HEK293 (cell line): ENCODE data around the gene DEFB132.

Experiments used
- CTCF ChIA-PET: fragments of 350-600 bp; formaldehyde crosslinking; extraction: SDS; loops from one replicate; lab custom pipeline; 2021; ENCODE audit warnings: antibody characterized with exemption; lab: Yijun Ruan, JAX
- POLR2A ChIA-PET: fragments of 300-600 bp; formaldehyde crosslinking; extraction: SDS; loops from one replicate; lab custom pipeline; 2020; ENCODE audit warnings: antibody characterized with exemption, inconsistent platforms; lab: Yijun Ruan, JAX
- H3K27ac ChIP-seq: fragments of 200-500 bp; sonication (Bioruptor generic); 2 replicates; pipeline ENCODE4 v1.5.1; 2014; ENCODE audit warnings: low read depth, low read length, control low read depth, inconsistent platforms; ENCODE audit errors: extremely low read depth
- H3K36me3 ChIP-seq, 2 experiments: fragments of 200-500 bp in 1 of 2; sonication (Bioruptor generic) in 1 of 2; 1 replicate in 1 of 2; 2 replicates in 1 of 2; pipeline ENCODE4 v1.5.1; 2014 to 2017; ENCODE audit warnings: inconsistent platforms in 2 of 2, low read length in 2 of 2; ENCODE audit not compliant: control insufficient read depth in 2 of 2, insufficient read depth in 1 of 2
- H3K4me1 ChIP-seq: fragments of 200-500 bp; sonication (Bioruptor generic); 2 replicates; pipeline ENCODE4 v1.5.1; 2014; ENCODE audit warnings: mild to moderate bottlenecking, low read length, inconsistent platforms; ENCODE audit not compliant: control insufficient read depth, insufficient read depth
- H3K4me3 ChIP-seq: 2 replicates; pipeline ENCODE4 v1.5.1; 2011; ENCODE audit warnings: low read depth, mild to moderate bottlenecking, control low read depth, low read length, moderate library complexity
- H3K9me3 ChIP-seq: fragments of 200-500 bp; sonication (Bioruptor generic); 2 replicates; pipeline ENCODE4 v1.5.1; 2014; ENCODE audit warnings: low read depth, low read length, inconsistent platforms; ENCODE audit not compliant: control insufficient read depth, insufficient read depth
- GLIS1 ChIP-seq: fragments of 450-650 bp; formaldehyde crosslinking; IDR thresholded peaks from 2 replicates; pipeline ENCODE4 v1.5.1; 2016; ENCODE audit warnings: missing biosample characterization, missing genetic modification characterization
- KLF8 ChIP-seq: fragments of 450-650 bp; formaldehyde crosslinking; IDR thresholded peaks from 2 replicates; pipeline ENCODE4 v1.5.1; 2016; ENCODE audit warnings: missing biosample characterization, missing genetic modification characterization
- SP2 ChIP-seq: fragments of 450-650 bp; formaldehyde crosslinking; IDR thresholded peaks from 2 replicates; pipeline ENCODE4 v1.5.1; 2016; ENCODE audit warnings: missing biosample characterization, missing genetic modification characterization
- WT1 ChIP-seq: fragments of 450-650 bp; formaldehyde crosslinking; IDR thresholded peaks from 2 replicates; pipeline ENCODE4 v1.5.1; 2016; ENCODE audit warnings: missing biosample characterization, missing genetic modification characterization
- ZNF112 ChIP-seq: fragments of 450-650 bp; formaldehyde crosslinking; IDR thresholded peaks from 2 replicates; pipeline ENCODE4 v1.5.0; 2017; ENCODE audit warnings: missing biosample characterization, missing genetic modification characterization
- ZNF175 ChIP-seq: fragments of 450-650 bp; formaldehyde crosslinking; IDR thresholded peaks from 2 replicates; pipeline ENCODE4 v1.5.1; 2016; ENCODE audit warnings: missing biosample characterization, missing genetic modification characterization
- ZNF2 ChIP-seq: fragments of 450-650 bp; formaldehyde crosslinking; IDR thresholded peaks from 2 replicates; pipeline ENCODE4 v1.5.1; 2016; ENCODE audit warnings: missing biosample characterization, missing genetic modification characterization
- ZNF423 ChIP-seq: fragments of 450-650 bp; formaldehyde crosslinking; IDR thresholded peaks from 2 replicates; pipeline ENCODE4 v1.5.1; 2016; ENCODE audit warnings: missing biosample characterization, missing genetic modification characterization
- ZNF501 ChIP-seq: fragments of 450-650 bp; formaldehyde crosslinking; IDR thresholded peaks from 2 replicates; pipeline ENCODE4 v1.5.1; 2016; ENCODE audit warnings: missing biosample characterization, missing genetic modification characterization
- ZNF596 ChIP-seq: fragments of 450-650 bp; IDR thresholded peaks from 2 replicates; pipeline ENCODE4 v1.5.0; 2018; ENCODE audit warnings: missing biosample characterization, mild to moderate bottlenecking, missing genetic modification characterization, moderate library complexity
- ZNF664 ChIP-seq: fragments of 450-650 bp; formaldehyde crosslinking; IDR thresholded peaks from 2 replicates; pipeline ENCODE4 v1.5.1; 2016; ENCODE audit warnings: missing biosample characterization, missing genetic modification characterization
- ZNF792 ChIP-seq: fragments of 450-650 bp; formaldehyde crosslinking; IDR thresholded peaks from 2 replicates; pipeline ENCODE4 v1.5.1; 2016; ENCODE audit warnings: missing biosample characterization, missing genetic modification characterization
- ZNF837 ChIP-seq: fragments of 450-650 bp; formaldehyde crosslinking; IDR thresholded peaks from 2 replicates; pipeline ENCODE4 v1.5.1; 2016; ENCODE audit warnings: missing biosample characterization, missing genetic modification characterization
- ZSCAN16 ChIP-seq: fragments of 450-650 bp; formaldehyde crosslinking; IDR thresholded peaks from 2 replicates; pipeline ENCODE4 v1.5.1; 2016; ENCODE audit warnings: missing biosample characterization, missing genetic modification characterization
- TF ChIP-seq, protein P1 (sequence below): fragments of 450-650 bp; formaldehyde crosslinking; IDR thresholded peaks from 2 replicates; pipeline ENCODE4 v1.5.1; 2016; ENCODE audit warnings: missing biosample characterization, missing genetic modification characterization, borderline replicate concordance
- TF ChIP-seq, protein P2 (sequence below): fragments of 450-650 bp; formaldehyde crosslinking; IDR thresholded peaks from 2 replicates; pipeline ENCODE4 v1.5.1; 2017; ENCODE audit warnings: missing biosample characterization, missing genetic modification characterization
- TF ChIP-seq, protein P3 (sequence below): fragments of 450-650 bp; formaldehyde crosslinking; IDR thresholded peaks from 2 replicates; pipeline ENCODE4 v1.5.1; 2016; ENCODE audit warnings: missing biosample characterization, missing genetic modification characterization
- TF ChIP-seq, protein P4 (sequence below): fragments of 450-650 bp; formaldehyde crosslinking; IDR thresholded peaks from 2 replicates; pipeline ENCODE4 v1.5.1; 2016; ENCODE audit warnings: missing biosample characterization, missing genetic modification characterization

DEFB132 gene

DNA sequence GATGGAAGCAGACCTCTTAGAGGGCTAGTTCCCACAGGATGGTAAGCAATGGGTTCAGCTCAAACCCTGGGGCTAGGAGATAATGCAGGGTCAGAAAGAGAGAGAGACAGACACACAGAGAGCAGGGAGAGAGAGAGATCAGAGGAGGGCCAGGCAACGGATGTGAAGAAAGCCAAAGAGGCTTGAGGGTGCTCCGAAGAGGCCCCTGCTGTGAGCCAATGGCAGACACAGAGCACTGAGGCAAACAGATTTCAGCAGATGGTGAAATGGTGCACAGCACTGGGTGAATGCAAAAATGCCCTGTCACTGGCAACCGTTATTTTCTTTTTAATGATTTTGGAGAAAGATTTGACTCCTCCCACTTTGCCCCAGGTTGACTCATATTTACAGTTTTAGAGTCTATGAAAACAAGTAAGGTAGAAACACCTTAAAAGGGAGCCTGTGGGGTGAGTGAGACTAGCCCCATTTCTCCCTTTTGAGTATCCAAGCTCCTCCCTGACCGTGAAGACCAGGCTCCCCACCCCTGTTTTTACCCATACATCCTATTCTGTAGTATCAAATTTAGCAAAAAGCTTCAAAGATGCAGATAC, 840 bp downstream of the DEFB132 start:
- Histone ChIP-seq H3K4me3 (no peak overlapping the region), H3K4me1 (no peaks in the 10 kb centered on the region), H3K27ac (no peak overlapping the region), H3K36me3 (no peaks in the 10 kb centered on the region), H3K9me3 (no peaks in the 10 kb centered on the region)
- ChIA-PET POLR2A (no interaction called here), CTCF (interaction anchor here (1.1 to 3.2 kb wide), 4 partner anchors 8 to 72 kb away, joined by 3 to 23 read pairs (median 4); no protein-coding TSS in a partner anchor)
- no peak for TF ChIP-seq ZNF837 (tag by site-specific recombination)
- TF ChIP-seq SP2 (tag by site-specific recombination), result no peak
- TF ChIP-seq, protein P1, sequence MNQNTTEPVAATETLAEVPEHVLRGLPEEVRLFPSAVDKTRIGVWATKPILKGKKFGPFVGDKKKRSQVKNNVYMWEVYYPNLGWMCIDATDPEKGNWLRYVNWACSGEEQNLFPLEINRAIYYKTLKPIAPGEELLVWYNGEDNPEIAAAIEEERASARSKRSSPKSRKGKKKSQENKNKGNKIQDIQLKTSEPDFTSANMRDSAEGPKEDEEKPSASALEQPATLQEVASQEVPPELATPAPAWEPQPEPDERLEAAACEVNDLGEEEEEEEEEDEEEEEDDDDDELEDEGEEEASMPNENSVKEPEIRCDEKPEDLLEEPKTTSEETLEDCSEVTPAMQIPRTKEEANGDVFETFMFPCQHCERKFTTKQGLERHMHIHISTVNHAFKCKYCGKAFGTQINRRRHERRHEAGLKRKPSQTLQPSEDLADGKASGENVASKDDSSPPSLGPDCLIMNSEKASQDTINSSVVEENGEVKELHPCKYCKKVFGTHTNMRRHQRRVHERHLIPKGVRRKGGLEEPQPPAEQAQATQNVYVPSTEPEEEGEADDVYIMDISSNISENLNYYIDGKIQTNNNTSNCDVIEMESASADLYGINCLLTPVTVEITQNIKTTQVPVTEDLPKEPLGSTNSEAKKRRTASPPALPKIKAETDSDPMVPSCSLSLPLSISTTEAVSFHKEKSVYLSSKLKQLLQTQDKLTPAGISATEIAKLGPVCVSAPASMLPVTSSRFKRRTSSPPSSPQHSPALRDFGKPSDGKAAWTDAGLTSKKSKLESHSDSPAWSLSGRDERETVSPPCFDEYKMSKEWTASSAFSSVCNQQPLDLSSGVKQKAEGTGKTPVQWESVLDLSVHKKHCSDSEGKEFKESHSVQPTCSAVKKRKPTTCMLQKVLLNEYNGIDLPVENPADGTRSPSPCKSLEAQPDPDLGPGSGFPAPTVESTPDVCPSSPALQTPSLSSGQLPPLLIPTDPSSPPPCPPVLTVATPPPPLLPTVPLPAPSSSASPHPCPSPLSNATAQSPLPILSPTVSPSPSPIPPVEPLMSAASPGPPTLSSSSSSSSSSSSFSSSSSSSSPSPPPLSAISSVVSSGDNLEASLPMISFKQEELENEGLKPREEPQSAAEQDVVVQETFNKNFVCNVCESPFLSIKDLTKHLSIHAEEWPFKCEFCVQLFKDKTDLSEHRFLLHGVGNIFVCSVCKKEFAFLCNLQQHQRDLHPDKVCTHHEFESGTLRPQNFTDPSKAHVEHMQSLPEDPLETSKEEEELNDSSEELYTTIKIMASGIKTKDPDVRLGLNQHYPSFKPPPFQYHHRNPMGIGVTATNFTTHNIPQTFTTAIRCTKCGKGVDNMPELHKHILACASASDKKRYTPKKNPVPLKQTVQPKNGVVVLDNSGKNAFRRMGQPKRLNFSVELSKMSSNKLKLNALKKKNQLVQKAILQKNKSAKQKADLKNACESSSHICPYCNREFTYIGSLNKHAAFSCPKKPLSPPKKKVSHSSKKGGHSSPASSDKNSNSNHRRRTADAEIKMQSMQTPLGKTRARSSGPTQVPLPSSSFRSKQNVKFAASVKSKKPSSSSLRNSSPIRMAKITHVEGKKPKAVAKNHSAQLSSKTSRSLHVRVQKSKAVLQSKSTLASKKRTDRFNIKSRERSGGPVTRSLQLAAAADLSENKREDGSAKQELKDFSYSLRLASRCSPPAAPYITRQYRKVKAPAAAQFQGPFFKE (tag by site-specific recombination), result no peak
- no peak for TF ChIP-seq ZNF596 (tag by site-specific recombination)
- TF ChIP-seq ZNF664 (tag by site-specific recombination), result no peak
- no peak for TF ChIP-seq ZNF112 (tag by site-specific recombination)
- no peak for TF ChIP-seq ZNF175 (tag by site-specific recombination)
- TF ChIP-seq, protein P2, sequence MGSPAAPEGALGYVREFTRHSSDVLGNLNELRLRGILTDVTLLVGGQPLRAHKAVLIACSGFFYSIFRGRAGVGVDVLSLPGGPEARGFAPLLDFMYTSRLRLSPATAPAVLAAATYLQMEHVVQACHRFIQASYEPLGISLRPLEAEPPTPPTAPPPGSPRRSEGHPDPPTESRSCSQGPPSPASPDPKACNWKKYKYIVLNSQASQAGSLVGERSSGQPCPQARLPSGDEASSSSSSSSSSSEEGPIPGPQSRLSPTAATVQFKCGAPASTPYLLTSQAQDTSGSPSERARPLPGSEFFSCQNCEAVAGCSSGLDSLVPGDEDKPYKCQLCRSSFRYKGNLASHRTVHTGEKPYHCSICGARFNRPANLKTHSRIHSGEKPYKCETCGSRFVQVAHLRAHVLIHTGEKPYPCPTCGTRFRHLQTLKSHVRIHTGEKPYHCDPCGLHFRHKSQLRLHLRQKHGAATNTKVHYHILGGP (tag by site-specific recombination), result no peak
- TF ChIP-seq ZNF423 (tag by site-specific recombination), result no peak
- TF ChIP-seq GLIS1 (tag by site-specific recombination), result no peak

DNA sequence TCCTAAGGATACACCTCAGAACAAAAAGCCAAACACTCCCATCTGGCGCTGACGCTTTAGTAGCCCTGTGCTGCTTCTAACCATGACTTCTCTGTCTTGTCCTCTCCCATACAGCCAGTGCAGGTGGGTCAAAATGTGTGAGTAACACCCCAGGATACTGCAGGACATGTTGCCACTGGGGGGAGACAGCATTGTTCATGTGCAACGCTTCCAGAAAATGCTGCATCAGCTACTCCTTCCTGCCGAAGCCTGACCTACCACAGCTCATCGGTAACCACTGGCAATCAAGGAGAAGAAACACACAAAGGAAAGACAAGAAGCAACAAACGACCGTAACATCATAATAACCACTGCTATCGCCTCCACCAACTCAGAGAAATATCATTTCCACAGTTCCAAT, 1.4 kb downstream of the DEFB132 start:
- H3K36me3 ChIP-seq, result no peaks in the 10 kb centered on the region
- TF ChIP-seq KLF8 (tag by site-specific recombination) (no peak), ZSCAN16 (tag by site-specific recombination) (no peak), ZNF501 (tag by site-specific recombination) (no peak), ZNF792 (tag by site-specific recombination) (no peak), ZNF2 (tag by site-specific recombination) (no peak), WT1 (tag by site-specific recombination) (no peak)
- TF ChIP-seq, protein P3, sequence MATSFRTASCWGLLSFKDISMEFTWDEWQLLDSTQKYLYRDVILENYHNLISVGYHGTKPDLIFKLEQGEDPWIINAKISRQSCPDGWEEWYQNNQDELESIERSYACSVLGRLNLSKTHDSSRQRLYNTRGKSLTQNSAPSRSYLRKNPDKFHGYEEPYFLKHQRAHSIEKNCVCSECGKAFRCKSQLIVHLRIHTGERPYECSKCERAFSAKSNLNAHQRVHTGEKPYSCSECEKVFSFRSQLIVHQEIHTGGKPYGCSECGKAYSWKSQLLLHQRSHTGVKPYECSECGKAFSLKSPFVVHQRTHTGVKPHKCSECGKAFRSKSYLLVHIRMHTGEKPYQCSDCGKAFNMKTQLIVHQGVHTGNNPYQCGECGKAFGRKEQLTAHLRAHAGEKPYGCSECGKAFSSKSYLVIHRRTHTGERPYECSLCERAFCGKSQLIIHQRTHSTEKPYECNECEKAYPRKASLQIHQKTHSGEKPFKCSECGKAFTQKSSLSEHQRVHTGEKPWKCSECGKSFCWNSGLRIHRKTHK (tag by site-specific recombination), result no peak
- TF ChIP-seq, protein P4, sequence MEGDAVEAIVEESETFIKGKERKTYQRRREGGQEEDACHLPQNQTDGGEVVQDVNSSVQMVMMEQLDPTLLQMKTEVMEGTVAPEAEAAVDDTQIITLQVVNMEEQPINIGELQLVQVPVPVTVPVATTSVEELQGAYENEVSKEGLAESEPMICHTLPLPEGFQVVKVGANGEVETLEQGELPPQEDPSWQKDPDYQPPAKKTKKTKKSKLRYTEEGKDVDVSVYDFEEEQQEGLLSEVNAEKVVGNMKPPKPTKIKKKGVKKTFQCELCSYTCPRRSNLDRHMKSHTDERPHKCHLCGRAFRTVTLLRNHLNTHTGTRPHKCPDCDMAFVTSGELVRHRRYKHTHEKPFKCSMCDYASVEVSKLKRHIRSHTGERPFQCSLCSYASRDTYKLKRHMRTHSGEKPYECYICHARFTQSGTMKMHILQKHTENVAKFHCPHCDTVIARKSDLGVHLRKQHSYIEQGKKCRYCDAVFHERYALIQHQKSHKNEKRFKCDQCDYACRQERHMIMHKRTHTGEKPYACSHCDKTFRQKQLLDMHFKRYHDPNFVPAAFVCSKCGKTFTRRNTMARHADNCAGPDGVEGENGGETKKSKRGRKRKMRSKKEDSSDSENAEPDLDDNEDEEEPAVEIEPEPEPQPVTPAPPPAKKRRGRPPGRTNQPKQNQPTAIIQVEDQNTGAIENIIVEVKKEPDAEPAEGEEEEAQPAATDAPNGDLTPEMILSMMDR (tag by site-specific recombination), result peak; percentile 48; the same call in 1 of the 2 replicates
- TF ChIP-seq, all 188 proteins: peak for 1
- no peaks in the 10 kb centered on the region for H3K9me3 ChIP-seq
- ChIA-PET POLR2A (no interaction called here), CTCF (interaction anchor here (1.1 to 3.2 kb wide), 2 partner anchors 8 to 11 kb away, joined by 3 to 23 read pairs; no protein-coding TSS in a partner anchor)
- no peak overlapping the region for H3K4me3 ChIP-seq
- no peak overlapping the region for H3K27ac ChIP-seq
- H3K4me1 ChIP-seq, result no peaks in the 10 kb centered on the region
